WI38 (cell line): Measurements from ENCODE around the gene TGFBR3.

Experiments used
- H3K4me3 ChIP-seq: 2 replicates; pipeline ENCODE4 v1.5.1; 2011; ENCODE audit warnings: low read depth, mild to moderate bottlenecking, control low read depth, low read length
- TF ChIP-seq, protein P1 (sequence below): IDR thresholded peaks from 2 replicates; pipeline ENCODE4 v1.5.1; 2012; ENCODE audit warnings: low read depth, mild to moderate bottlenecking, control low read depth, low read length

The TGFBR3 gene

GRCh38 chr1:91710261-91710660 lies 175.7 kb downstream of the TGFBR3 start:
- no peak overlapping the region for H3K4me3 ChIP-seq
- TF ChIP-seq, protein P1, sequence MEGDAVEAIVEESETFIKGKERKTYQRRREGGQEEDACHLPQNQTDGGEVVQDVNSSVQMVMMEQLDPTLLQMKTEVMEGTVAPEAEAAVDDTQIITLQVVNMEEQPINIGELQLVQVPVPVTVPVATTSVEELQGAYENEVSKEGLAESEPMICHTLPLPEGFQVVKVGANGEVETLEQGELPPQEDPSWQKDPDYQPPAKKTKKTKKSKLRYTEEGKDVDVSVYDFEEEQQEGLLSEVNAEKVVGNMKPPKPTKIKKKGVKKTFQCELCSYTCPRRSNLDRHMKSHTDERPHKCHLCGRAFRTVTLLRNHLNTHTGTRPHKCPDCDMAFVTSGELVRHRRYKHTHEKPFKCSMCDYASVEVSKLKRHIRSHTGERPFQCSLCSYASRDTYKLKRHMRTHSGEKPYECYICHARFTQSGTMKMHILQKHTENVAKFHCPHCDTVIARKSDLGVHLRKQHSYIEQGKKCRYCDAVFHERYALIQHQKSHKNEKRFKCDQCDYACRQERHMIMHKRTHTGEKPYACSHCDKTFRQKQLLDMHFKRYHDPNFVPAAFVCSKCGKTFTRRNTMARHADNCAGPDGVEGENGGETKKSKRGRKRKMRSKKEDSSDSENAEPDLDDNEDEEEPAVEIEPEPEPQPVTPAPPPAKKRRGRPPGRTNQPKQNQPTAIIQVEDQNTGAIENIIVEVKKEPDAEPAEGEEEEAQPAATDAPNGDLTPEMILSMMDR, result no peak

DNA sequence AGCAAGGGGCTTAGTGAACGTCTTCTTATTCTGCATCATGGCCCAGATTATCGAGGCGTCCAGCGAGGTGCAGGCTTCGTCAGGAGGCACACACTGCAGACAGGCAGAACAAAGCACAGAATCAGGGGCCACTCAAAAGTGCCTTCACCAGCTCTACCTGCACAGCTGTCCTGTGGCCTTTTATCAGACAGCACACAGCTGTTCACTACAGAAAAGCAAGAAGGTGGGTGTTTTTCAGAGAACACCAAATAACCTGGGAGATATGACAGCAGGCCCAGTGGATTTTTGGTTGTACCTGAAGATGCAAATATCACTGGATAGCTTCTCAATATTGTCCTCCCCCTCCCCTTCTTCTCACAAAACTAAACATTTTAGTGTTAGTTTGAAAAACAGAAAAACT lies 177.3 kb downstream of the TGFBR3 start:
- TF ChIP-seq, protein P1, result no peak
- no peak overlapping the region for H3K4me3 ChIP-seq

DNA sequence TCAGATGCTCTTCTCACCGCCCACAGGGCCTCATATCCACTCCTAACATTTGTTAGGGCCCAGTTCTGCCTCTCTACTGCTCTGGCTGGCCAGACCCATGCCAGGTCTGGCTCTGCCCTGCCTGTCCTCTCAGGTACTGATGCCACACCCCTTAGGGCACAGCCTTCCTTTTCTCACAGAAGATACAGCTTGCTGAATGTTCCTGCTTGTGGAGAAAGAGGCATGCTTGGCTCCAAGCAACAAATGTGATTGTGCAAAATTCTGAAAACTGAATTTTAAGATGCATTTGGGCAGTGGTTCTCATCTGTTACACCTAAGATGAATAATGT lies 178.1 kb downstream of the TGFBR3 start:
- no peak overlapping the region for H3K4me3 ChIP-seq
- TF ChIP-seq, protein P1, result no peak

DNA sequence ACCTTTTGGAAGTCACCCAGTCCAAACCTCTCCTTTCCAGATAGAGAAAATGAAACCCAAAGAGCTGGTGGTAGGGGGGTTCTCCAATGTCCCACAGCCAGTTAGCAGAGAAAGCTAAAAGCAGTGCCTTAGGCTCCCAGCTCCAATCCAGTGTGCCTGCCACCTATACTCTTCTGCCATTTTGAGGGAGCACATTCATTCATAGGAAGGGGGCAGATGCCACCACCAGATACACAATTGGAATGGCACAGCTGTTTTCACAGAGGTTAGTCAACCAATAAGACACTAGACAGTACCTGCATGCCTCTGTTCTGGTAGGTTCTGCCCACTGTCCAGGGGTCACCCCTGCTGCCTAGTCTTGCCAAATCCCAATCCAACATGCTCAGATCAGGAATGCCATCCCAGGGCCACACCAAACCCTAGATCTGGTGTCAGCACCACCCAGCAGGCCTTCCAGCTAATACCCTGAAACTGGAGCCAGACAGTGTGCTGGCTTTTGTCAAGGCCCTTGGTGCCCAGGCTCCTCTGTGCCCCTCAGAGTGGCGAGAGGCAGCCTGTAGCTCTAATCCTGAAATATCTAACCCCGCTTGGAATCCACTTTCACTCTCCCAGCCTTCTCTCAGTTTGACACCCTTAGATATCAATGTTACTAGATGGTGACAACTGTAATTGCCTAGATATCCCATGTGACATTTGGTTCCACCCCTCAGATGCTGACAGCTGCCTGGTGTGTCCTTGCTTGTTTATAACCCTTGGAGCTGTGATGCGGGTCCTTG lies 178.6 kb downstream of the TGFBR3 start:
- H3K4me3 ChIP-seq, result no peak overlapping the region
- TF ChIP-seq, protein P1, result no peak

GRCh38 chr1:91706140-91706957 lies 179.6 kb downstream of the TGFBR3 start:
- H3K4me3 ChIP-seq, result no peak overlapping the region
- TF ChIP-seq, protein P1, result no peak

GRCh38 chr1:91704746-91705145 lies 181.2 kb downstream of the TGFBR3 start:
- H3K4me3 ChIP-seq, result no peak overlapping the region
- TF ChIP-seq, protein P1, result no peak

DNA sequence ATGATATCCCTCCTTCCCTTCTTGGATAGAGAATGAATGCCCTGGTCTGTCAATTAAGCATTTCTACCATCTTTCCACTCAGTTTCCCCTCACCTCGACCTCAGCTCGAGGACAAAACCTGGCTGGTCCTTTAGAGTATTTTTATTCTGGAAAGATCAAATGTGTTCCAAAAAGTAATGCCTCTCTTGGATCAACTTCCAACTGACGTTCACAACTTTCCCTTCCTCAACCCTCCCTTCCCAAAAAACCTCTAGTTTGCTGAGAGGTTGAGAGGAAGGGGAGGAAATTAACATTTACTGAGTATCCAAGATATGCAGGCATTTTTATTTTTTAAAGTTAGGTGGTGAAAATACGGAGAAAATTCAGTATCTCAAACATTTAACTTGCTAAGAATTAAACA lies 182.9 kb downstream of the TGFBR3 start:
- H3K4me3 ChIP-seq, result no peak overlapping the region
- TF ChIP-seq, protein P1, result no peak
